H1 (cell line): Measurements from ENCODE around the gene SMPDL3B. TPM values are rescaled to one million over a fixed set of nuclear protein-coding genes. Genes with fewer than 3 reads are reported as not detected.

Experiments
- CTCF ChIA-PET: fragments of 300-600 bp; sonication (Branson Sonifier 250); formaldehyde crosslinking; loops from one replicate; lab custom pipeline; 2021; ENCODE audit not compliant: partially characterized antibody; lab: Charles Lee
- POLR2A ChIA-PET: fragments of 300-600 bp; sonication (Branson Sonifier 250); formaldehyde crosslinking; loops from one replicate; lab custom pipeline; 2021; ENCODE audit warnings: inconsistent platforms; ENCODE audit not compliant: partially characterized antibody; lab: Charles Lee
- DNase-seq, 2 experiments: peaks; one replicate each; pipeline versions ENCODE4 v3.0.0 to v3.0.0-alpha.2; 2010 to 2022; ENCODE audit warnings: low spot score in 2 of 2, low read depth in 1 of 2, mixed read lengths in 1 of 2
- FAIRE-seq: peaks from 2 replicates; lab custom pipeline; 2011; peaks lifted over from hg19 to GRCh38; lab: Jason Lieb, UNC
- H2AFZ ChIP-seq: 2 replicates; pipeline ENCODE4 v1.8.1; 2012; ENCODE audit warnings: low read length, inconsistent platforms
- H2AK5ac ChIP-seq: 2 replicates; pipeline ENCODE4 v1.6.1; 2013; ENCODE audit warnings: low read depth, low read length
- H2BK120ac ChIP-seq: replicated peaks from 2 replicates; pipeline ENCODE3; 2013; ENCODE audit warnings: low read depth, low read length, inconsistent platforms
- H2BK12ac ChIP-seq: 2 replicates; pipeline ENCODE4 v1.6.1; 2013; ENCODE audit warnings: low read depth, low read length
- H2BK15ac ChIP-seq: 2 replicates; pipeline ENCODE4 v1.6.1; 2013; ENCODE audit warnings: low read length
- H2BK20ac ChIP-seq: 2 replicates; pipeline ENCODE4 v1.6.1; 2013; ENCODE audit warnings: low read length
- H2BK5ac ChIP-seq: 2 replicates; pipeline ENCODE4 v1.6.1; 2013; ENCODE audit warnings: low read depth, low read length
- H3K14ac ChIP-seq: 2 replicates; pipeline ENCODE4 v1.6.1; 2013; ENCODE audit warnings: inconsistent platforms; ENCODE audit not compliant: insufficient read length
- H3K18ac ChIP-seq: 2 replicates; pipeline ENCODE4 v1.6.1; 2013; ENCODE audit warnings: low read length; ENCODE audit errors: extremely low read depth
- H3K23ac ChIP-seq: 2 replicates; pipeline ENCODE4 v1.6.1; 2013; ENCODE audit warnings: inconsistent platforms; ENCODE audit not compliant: insufficient read length
- H3K23me2 ChIP-seq: 2 replicates; pipeline ENCODE4 v1.6.1; 2013; ENCODE audit warnings: low read depth, low read length
- H3K27ac ChIP-seq: 2 replicates; pipeline ENCODE4 v1.6.1; 2011; ENCODE audit warnings: low read depth, low read length, inconsistent platforms
- H3K27me3 ChIP-seq, 4 experiments: replicated peaks in 1 of 4; 1 replicate in 1 of 4; 2 replicates in 3 of 4; pipeline versions ENCODE4 v1.6.1 to v1.8.1; 2011 to 2013; ENCODE audit warnings: low read length in 3 of 4, mild to moderate bottlenecking in 3 of 4, inconsistent platforms in 2 of 4, mixed read lengths in 2 of 4, moderate library complexity in 1 of 4; ENCODE audit not compliant: control insufficient read depth in 3 of 4, insufficient read depth in 3 of 4; ENCODE audit errors: extremely low read depth in 1 of 4
- H3K36me3 ChIP-seq, 4 experiments: 2 replicates each; pipeline versions ENCODE4 v1.6.1 to v1.8.1; 2011 to 2013; ENCODE audit warnings: mild to moderate bottlenecking in 4 of 4, low read length in 3 of 4, moderate library complexity in 2 of 4, control low read depth in 1 of 4, inconsistent platforms in 1 of 4; ENCODE audit not compliant: insufficient read depth in 4 of 4, control insufficient read depth in 2 of 4
- H3K4ac ChIP-seq: replicated peaks from 2 replicates; pipeline ENCODE3; 2013; ENCODE audit warnings: low read length, low read depth, mixed read lengths, inconsistent platforms; ENCODE audit not compliant: insufficient read length
- H3K4me1 ChIP-seq, 4 experiments: replicated peaks in 1 of 4; 1 replicate in 1 of 4; 2 replicates in 3 of 4; pipeline versions ENCODE4 v1.6.1 to v1.8.1; 2011 to 2013; ENCODE audit warnings: low read length in 3 of 4, inconsistent platforms in 2 of 4, mixed read lengths in 1 of 4; ENCODE audit not compliant: insufficient read depth in 4 of 4, control insufficient read depth in 3 of 4
- H3K4me2 ChIP-seq, 2 experiments: 2 replicates each; pipeline versions ENCODE4 v1.6.1 to v1.8.1; 2011 to 2013; ENCODE audit warnings: low read depth in 2 of 2, low read length in 2 of 2, control low read depth in 1 of 2, inconsistent platforms in 1 of 2, mild to moderate bottlenecking in 1 of 2; ENCODE audit not compliant: insufficient read depth in 1 of 2
- H3K4me3 ChIP-seq, 4 experiments: fragments of 200-600, 300-600 bp in 1 of 4; sonication (generic), shearing (Covaris generic), sonication (Bioruptor Twin) in 1 of 4; 2 replicates each; pipeline versions ENCODE4 v1.5.1 to v1.8.1; 2011 to 2016; ENCODE audit warnings: low read length in 4 of 4, low read depth in 3 of 4, control low read depth in 2 of 4, inconsistent platforms in 2 of 4, mild to moderate bottlenecking in 2 of 4, mixed read lengths in 1 of 4, moderate library complexity in 1 of 4; ENCODE audit not compliant: insufficient read depth in 2 of 4; ENCODE audit errors: extremely low read depth in 1 of 4
- H3K56ac ChIP-seq: replicated peaks from 2 replicates; pipeline ENCODE3; 2013; ENCODE audit warnings: low read depth, mild to moderate bottlenecking, mixed read lengths, low read length, inconsistent platforms; ENCODE audit not compliant: insufficient read length
- H3K79me1 ChIP-seq: 2 replicates; pipeline ENCODE4 v1.6.1; 2013; ENCODE audit warnings: low read depth, low read length, control low read depth
- H3K79me2 ChIP-seq, 2 experiments: 2 replicates each; pipeline versions ENCODE4 v1.6.1 to v1.8.1; 2012 to 2013; ENCODE audit warnings: low read length in 2 of 2, mild to moderate bottlenecking in 2 of 2, inconsistent platforms in 1 of 2; ENCODE audit not compliant: insufficient read depth in 2 of 2, control insufficient read depth in 1 of 2
- H3K9ac ChIP-seq, 4 experiments: replicated peaks in 1 of 4; 1 replicate in 1 of 4; 2 replicates in 3 of 4; pipeline versions ENCODE4 v1.6.1 to v1.8.1; 2011 to 2013; ENCODE audit warnings: low read depth in 3 of 4, low read length in 3 of 4, control low read depth in 2 of 4, mild to moderate bottlenecking in 2 of 4, moderate library complexity in 2 of 4, inconsistent platforms in 1 of 4; ENCODE audit errors: extremely low read depth in 1 of 4
- H3K9me3 ChIP-seq, 2 experiments: 2 replicates each; pipeline versions ENCODE4 v1.6.1 to v1.8.1; 2012 to 2013; ENCODE audit warnings: mild to moderate bottlenecking in 2 of 2, moderate library complexity in 2 of 2, control low read depth in 1 of 2, inconsistent platforms in 1 of 2, low read depth in 1 of 2, low read length in 1 of 2, mixed read lengths in 1 of 2; ENCODE audit not compliant: insufficient read depth in 2 of 2
- H4K20me1 ChIP-seq, 2 experiments: replicated peaks in 1 of 2; 2 replicates each; pipeline versions ENCODE3 to v1.8.1; 2011 to 2013; ENCODE audit warnings: inconsistent platforms in 2 of 2, low read length in 2 of 2, mild to moderate bottlenecking in 1 of 2; ENCODE audit not compliant: insufficient read depth in 2 of 2, control insufficient read depth in 1 of 2
- H4K5ac ChIP-seq: 2 replicates; pipeline ENCODE4 v1.6.1; 2013; ENCODE audit warnings: low read length, low read depth, mixed read lengths, inconsistent platforms; ENCODE audit not compliant: insufficient read length
- H4K8ac ChIP-seq: 2 replicates; pipeline ENCODE4 v1.8.0; 2013; ENCODE audit warnings: mild to moderate bottlenecking, moderate library complexity, low read length, inconsistent platforms; ENCODE audit not compliant: insufficient read depth; ENCODE audit errors: extremely low read depth
- H4K91ac ChIP-seq: replicated peaks from 2 replicates; pipeline ENCODE3; 2013; ENCODE audit warnings: low read length, mixed read lengths, inconsistent platforms; ENCODE audit not compliant: insufficient read length
- PHF8 ChIP-seq: fragments of 200-600 bp; sonication (generic); conservative IDR thresholded peaks from 2 replicates; pipeline ENCODE4 v1.7.1; 2012; ENCODE audit warnings: low read depth, mild to moderate bottlenecking, inconsistent platforms, low read length, moderate library complexity
- RXRA ChIP-seq: IDR thresholded peaks from 2 replicates; pipeline ENCODE4 v1.6.1; 2011; ENCODE audit warnings: low read depth, mild to moderate bottlenecking, low read length, moderate library complexity; ENCODE audit not compliant: insufficient read depth
- TAF7 ChIP-seq: optimal IDR thresholded peaks from 2 replicates; pipeline ENCODE3; 2011; ENCODE audit warnings: low read depth, mild to moderate bottlenecking, inconsistent platforms, low read length, moderate library complexity, borderline replicate concordance
- WGBS, 2 experiments: shearing (Covaris generic) in 1 of 2; methylation state at CpG; one replicate each; pipeline versions ENCODE4 v1.1.6 to v1.1.7; 2013 to 2015; ENCODE audit warnings: low lambda C conversion rate in 2 of 2, mixed read lengths in 2 of 2, inconsistent platforms in 1 of 2, low coverage in 1 of 2, missing lambda C conversion rate in 1 of 2; ENCODE audit not compliant: insufficient replicate concordance in 2 of 2, insufficient coverage in 1 of 2, insufficient read length in 1 of 2; ENCODE audit errors: extremely low coverage in 1 of 2, missing lambda C conversion rate in 1 of 2; 5-methylcytosine and 5-hydroxymethylcytosine counted together
- polyA plus RNA-seq, 7 experiments: library from polyadenylated mRNA; depleted of rRNA in 3 of 7; stranded (reverse) in 5 of 7; unstranded in 2 of 7; fragments of >200 nt in 5 of 7; fragments of 200-250 nt in 2 of 7; gene quantifications; 1 replicate in 5 of 7; 2 replicates in 1 of 7; 4 replicates in 1 of 7; pipeline versions ENCODE4 v1.2.1 to v1.2.3, GENCODE V29; 2011 to 2013; ENCODE audit warnings: missing spikeins in 2 of 7, mixed read lengths in 2 of 7
- total RNA-seq: library from RNA; stranded (reverse); fragmentation: NEBNext Ultra II Directional; extraction: Animal tissue kit (Norgen Biotek cat#: 25700); gene quantifications from 2 replicates; pipeline ENCODE4 v1.2.1, GENCODE V29; 2021

SMPDL3B gene
- total and polyA plus RNA-seq, 2 of the 8 experiments (the other 6 are each of a cell fraction or from before 2014, with no cell fraction given), result 54.7 to 143 TPM

DNA sequence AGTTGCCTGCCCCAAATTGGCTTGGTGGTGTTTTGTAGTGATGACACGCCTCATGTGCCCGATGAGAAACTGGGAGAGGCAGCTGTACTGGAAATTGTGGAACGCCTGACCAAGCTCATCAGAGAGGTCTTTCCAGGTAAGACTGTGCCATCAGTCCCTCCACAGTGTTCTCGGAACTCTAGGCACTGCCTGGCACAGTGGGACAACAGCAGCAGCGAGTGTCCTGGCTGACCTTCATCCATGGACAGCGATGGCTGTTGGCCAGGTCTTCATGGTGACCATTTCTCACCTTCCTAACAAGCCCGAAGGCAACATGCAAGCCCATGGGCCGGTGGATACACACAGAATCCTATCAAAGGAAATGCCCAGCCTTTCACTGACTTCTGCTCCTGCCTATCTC lies 14.2 kb downstream of the SMPDL3B start:
- ChIA-PET POLR2A (interaction anchor here (0.6 to 2.5 kb wide), 3 partner anchors 10 to 166 kb away, joined by 3 to 14 read pairs (median 3); partner anchors contain the start of gene XKR8), CTCF (interaction anchor here (0.8 to 2.7 kb wide), 6 partner anchors 10 to 39 kb away, joined by 3 to 12 read pairs (median 4); partner anchors contain the start of gene XKR8)
- H3K18ac ChIP-seq, result no peak overlapping the region
- peaks cover 0 to 2% of the 10 kb centered on the region in 2 experiments for H4K20me1 ChIP-seq
- no peak overlapping the region for H4K91ac ChIP-seq
- H3K4me3 ChIP-seq, result no peak overlapping the region
- no peak overlapping the region for H2BK12ac ChIP-seq
- no peak overlapping the region for H3K9ac ChIP-seq
- H2BK120ac ChIP-seq, result no peak overlapping the region
- H3K56ac ChIP-seq, result no peak overlapping the region
- H3K27me3 ChIP-seq, result no peaks in the 10 kb centered on the region
- H2AFZ ChIP-seq, result no peak overlapping the region
- no peak overlapping the region for H3K27ac ChIP-seq
- H4K5ac ChIP-seq, result no peak overlapping the region
- H2AK5ac ChIP-seq, result no peak overlapping the region
- H3K23me2 ChIP-seq, result no peaks in the 10 kb centered on the region
- no peaks in the 10 kb centered on the region for H3K79me1 ChIP-seq
- no peak overlapping the region for H2BK5ac ChIP-seq
- H2BK20ac ChIP-seq, result no peak overlapping the region
- H3K36me3 ChIP-seq, result peaks cover 29 to 63% (median 40%) of the 10 kb centered on the region in 4 experiments
- TF ChIP-seq TAF7 (no peak), RXRA (no peak), PHF8 (no peak)
- H3K9me3 ChIP-seq, result no peaks in the 10 kb centered on the region
- no peak overlapping the region for H3K4me2 ChIP-seq
- no peak for FAIRE-seq
- H3K14ac ChIP-seq, result no peak overlapping the region
- WGBS, 2 experiments, result 90% methylated on average over 8 of the region's 8 CpGs; no CpG with 5 or more reads in 1 of the 2 experiments
- DNase-seq, result no peak
- H2BK15ac ChIP-seq, result no peak overlapping the region
- no peak overlapping the region for H4K8ac ChIP-seq
- H3K23ac ChIP-seq, result no peak overlapping the region
- no peak overlapping the region for H3K4ac ChIP-seq
- H3K4me1 ChIP-seq, result no peaks in the 10 kb centered on the region
- no peaks in the 10 kb centered on the region for H3K79me2 ChIP-seq
